IPS-18c (cell line): ENCODE data around the gene RTP5.

Experiments
- H3K4me3 ChIP-seq: 2 replicates; pipeline ENCODE4 v1.7.0; 2013; ENCODE audit warnings: low read depth, mild to moderate bottlenecking, low read length, moderate library complexity; ENCODE audit not compliant: insufficient read depth
- H3K9me3 ChIP-seq: one replicate; pipeline ENCODE4 v1.6.1; 2013; ENCODE audit warnings: mild to moderate bottlenecking, low read length, moderate library complexity; ENCODE audit not compliant: control insufficient read depth, insufficient read depth

Gene RTP5

GRCh38 chr2:241853651-241854341 is 15.7 kb upstream of the RTP5 start:
- Histone ChIP-seq H3K9me3 (no peaks in the 10 kb centered on the region), H3K4me3 (no peak overlapping the region)

GRCh38 chr2:241854342-241855244 is 14.9 kb upstream of the RTP5 start:
- Histone ChIP-seq H3K4me3 (no peak overlapping the region), H3K9me3 (no peaks in the 10 kb centered on the region)

- no peaks in the 10 kb centered on the region for H3K9me3 ChIP-seq
- H3K4me3 ChIP-seq, result no peak overlapping the region
Observed at GRCh38 chr2:241855245-241855887, 14.2 kb upstream of the RTP5 start.

- no peak overlapping the region for H3K4me3 ChIP-seq
- no peaks in the 10 kb centered on the region for H3K9me3 ChIP-seq
Observed at GRCh38 chr2:241855888-241856422, 13.6 kb upstream of the RTP5 start.

- Histone ChIP-seq H3K9me3 (no peaks in the 10 kb centered on the region), H3K4me3 (no peak overlapping the region)
Observed at GRCh38 chr2:241857041-241857541, 12.4 kb upstream of the RTP5 start.

GRCh38 chr2:241857572-241858121 is 11.9 kb upstream of the RTP5 start:
- no peak overlapping the region for H3K4me3 ChIP-seq

GRCh38 chr2:241858206-241859016 is 11.1 kb upstream of the RTP5 start, which contains the start of gene PDCD1:
TSS of gene PDCD1 (minus strand) at chr2:241858894. CDS start at chr2:241858838, 56 bp downstream.
- Histone ChIP-seq H3K4me3 (no peak within 1 kb of the TSS), H3K9me3 (no peaks in the 10 kb centered on the region)

More at GRCh38 chr2:241857572-241858121, 11.9 kb upstream of the RTP5 start:
- H3K9me3 ChIP-seq, result no peaks in the 10 kb centered on the region

GRCh38 chr2:241859017-241859435 is 10.5 kb upstream of the RTP5 start:
- Histone ChIP-seq H3K9me3 (no peaks in the 10 kb centered on the region), H3K4me3 (no peak overlapping the region)

- H3K4me3 ChIP-seq, result no peak overlapping the region
- no peaks in the 10 kb centered on the region for H3K9me3 ChIP-seq
Observed at GRCh38 chr2:241859436-241860183, 9.9 kb upstream of the RTP5 start.

- Histone ChIP-seq H3K9me3 (no peaks in the 10 kb centered on the region), H3K4me3 (no peak overlapping the region)
Observed at GRCh38 chr2:241860184-241861078, 9.1 kb upstream of the RTP5 start.

GRCh38 chr2:241861264-241861663 is 8.3 kb upstream of the RTP5 start:
- Histone ChIP-seq H3K9me3 (no peaks in the 10 kb centered on the region), H3K4me3 (no peak overlapping the region)

- Histone ChIP-seq H3K4me3 (no peak overlapping the region), H3K9me3 (no peaks in the 10 kb centered on the region)
Observed at GRCh38 chr2:241862093-241862492, 7.4 kb upstream of the RTP5 start.

- Histone ChIP-seq H3K9me3 (no peaks in the 10 kb centered on the region), H3K4me3 (no peak overlapping the region)
Observed at GRCh38 chr2:241862775-241863535, 6.6 kb upstream of the RTP5 start.

GRCh38 chr2:241863536-241863954 is 6.0 kb upstream of the RTP5 start:
- Histone ChIP-seq H3K4me3 (no peak overlapping the region), H3K9me3 (no peaks in the 10 kb centered on the region)
